Mammary epithelial cell (primary cell): ENCODE measurements around the gene TBC1D22B.

Source experiments
- CTCF ChIP-seq, 2 donors: IDR thresholded peaks in 1 of 2; conservative IDR thresholded peaks in 1 of 2; 2 replicates each; pipeline ENCODE4 v1.5.1; 2011 to 2012; ENCODE audit warnings: inconsistent platforms in 2 of 2, low read length in 2 of 2, mild to moderate bottlenecking in 2 of 2, control low read depth in 1 of 2, low read depth in 1 of 2; ENCODE audit not compliant: insufficient read depth in 1 of 2; ENCODE audit errors: extremely low read depth in 1 of 2
- EZH2 ChIP-seq: IDR thresholded peaks from 2 replicates; pipeline ENCODE4 v1.6.1; 2012; ENCODE audit warnings: low read length, inconsistent platforms, borderline replicate concordance

- TF ChIP-seq CTCF (conservative IDR thresholded peaks at IDR 0.05 in 1 of 2, IDR thresholded peaks at IDR 0.05 in 1 of 2; ENCODE audit: extremely low read depth in 1 of 2, insufficient read depth in 1 of 2, low read depth in 1 of 2, low read length in 2 of 2), result no peak
- TF ChIP-seq EZH2, result no peak
These were observed 32.0 kb upstream of the TBC1D22B start for GRCh38 chr6:37225350-37226169.
